ENCODE measurements around the gene NKX6-2. TPM values are rescaled to one million over a fixed set of nuclear protein-coding genes. Genes with fewer than 3 reads are reported as not detected.

Gene NKX6-2
- total RNA-seq, 1 donor from 2014 or later, result 2.6 TPM

GRCh38 chr10:132820056-132820455 is 34.1 kb upstream of the NKX6-2 start:
- DNase-seq (ENCODE audit: low read depth), result no peak
- TF ChIP-seq, protein P1, sequence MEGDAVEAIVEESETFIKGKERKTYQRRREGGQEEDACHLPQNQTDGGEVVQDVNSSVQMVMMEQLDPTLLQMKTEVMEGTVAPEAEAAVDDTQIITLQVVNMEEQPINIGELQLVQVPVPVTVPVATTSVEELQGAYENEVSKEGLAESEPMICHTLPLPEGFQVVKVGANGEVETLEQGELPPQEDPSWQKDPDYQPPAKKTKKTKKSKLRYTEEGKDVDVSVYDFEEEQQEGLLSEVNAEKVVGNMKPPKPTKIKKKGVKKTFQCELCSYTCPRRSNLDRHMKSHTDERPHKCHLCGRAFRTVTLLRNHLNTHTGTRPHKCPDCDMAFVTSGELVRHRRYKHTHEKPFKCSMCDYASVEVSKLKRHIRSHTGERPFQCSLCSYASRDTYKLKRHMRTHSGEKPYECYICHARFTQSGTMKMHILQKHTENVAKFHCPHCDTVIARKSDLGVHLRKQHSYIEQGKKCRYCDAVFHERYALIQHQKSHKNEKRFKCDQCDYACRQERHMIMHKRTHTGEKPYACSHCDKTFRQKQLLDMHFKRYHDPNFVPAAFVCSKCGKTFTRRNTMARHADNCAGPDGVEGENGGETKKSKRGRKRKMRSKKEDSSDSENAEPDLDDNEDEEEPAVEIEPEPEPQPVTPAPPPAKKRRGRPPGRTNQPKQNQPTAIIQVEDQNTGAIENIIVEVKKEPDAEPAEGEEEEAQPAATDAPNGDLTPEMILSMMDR (IDR thresholded peaks at IDR 0.05; ENCODE audit: insufficient read depth, low read length, poor library complexity, severe bottlenecking), result no peak
- Histone ChIP-seq H3K4me3 (ENCODE audit: low read depth, low read length) (no peak overlapping the region), H3K36me3 (ENCODE audit: control insufficient read depth, insufficient read depth, low read length) (no peaks in the 10 kb centered on the region), H3K27me3 (ENCODE audit: control insufficient read depth, insufficient read depth, low read length) (peaks cover 5% of the 10 kb centered on the region)

GRCh38 chr10:132817701-132818211 is 31.8 kb upstream of the NKX6-2 start:
- H3K27me3 ChIP-seq (ENCODE audit: control insufficient read depth, insufficient read depth, low read length), result peaks cover 5% of the 10 kb centered on the region
- no peak overlapping the region for H3K4me3 ChIP-seq (ENCODE audit: low read depth, low read length)
- no peak for DNase-seq (ENCODE audit: low read depth)
- TF ChIP-seq, protein P1 (IDR thresholded peaks at IDR 0.05; ENCODE audit: insufficient read depth, low read length, poor library complexity, severe bottlenecking), result no peak
- no peaks in the 10 kb centered on the region for H3K36me3 ChIP-seq (ENCODE audit: control insufficient read depth, insufficient read depth, low read length)

- no peak for DNase-seq (ENCODE audit: low read depth)
- H3K36me3 ChIP-seq (ENCODE audit: control insufficient read depth, insufficient read depth, low read length), result no peaks in the 10 kb centered on the region
- TF ChIP-seq, protein P1 (IDR thresholded peaks at IDR 0.05; ENCODE audit: insufficient read depth, low read length, poor library complexity, severe bottlenecking), result no peak
- H3K4me3 ChIP-seq (ENCODE audit: low read depth, low read length), result no peak overlapping the region
- H3K27me3 ChIP-seq (ENCODE audit: control insufficient read depth, insufficient read depth, low read length), result peaks cover 5% of the 10 kb centered on the region
Measured at GRCh38 chr10:132816718-132817117, 30.8 kb upstream of the NKX6-2 start.

DNA sequence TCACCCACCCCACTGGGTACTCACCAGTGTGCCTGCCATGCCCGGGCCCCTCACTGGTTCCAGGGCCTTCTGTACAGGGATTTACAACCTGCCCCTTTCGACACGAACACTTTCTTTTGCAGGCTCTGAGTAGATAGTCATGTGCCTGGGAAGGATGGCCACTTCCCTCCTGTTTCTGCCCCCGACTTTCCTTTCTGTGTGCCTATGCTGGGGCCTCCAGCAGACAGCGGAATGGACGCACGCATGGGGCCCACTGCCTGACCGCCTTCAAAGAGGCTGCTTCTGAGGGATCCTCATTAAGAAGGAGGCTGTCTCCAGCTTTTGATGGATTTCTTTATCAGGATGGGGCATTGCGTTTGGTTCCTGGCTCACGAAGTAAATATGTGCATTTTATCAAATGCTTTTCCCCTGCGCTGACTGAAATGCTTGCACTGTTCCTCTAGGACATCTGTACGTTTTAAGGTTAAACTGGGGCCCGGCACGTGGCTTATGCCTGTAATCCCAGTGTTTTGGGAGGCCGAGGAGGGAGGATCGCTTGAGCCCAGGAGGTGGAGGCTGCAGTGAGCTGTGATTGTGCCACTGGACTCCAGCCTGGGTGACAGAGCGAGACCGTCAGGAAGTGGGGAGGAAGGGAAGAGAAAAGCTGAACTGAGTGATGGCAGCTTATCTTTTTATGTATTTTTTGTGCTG is 29.4 kb upstream of the NKX6-2 start:
- H3K36me3 ChIP-seq (ENCODE audit: control insufficient read depth, insufficient read depth, low read length), result no peaks in the 10 kb centered on the region
- no peak for DNase-seq (ENCODE audit: low read depth)
- TF ChIP-seq, protein P1 (IDR thresholded peaks at IDR 0.05; ENCODE audit: insufficient read depth, low read length, poor library complexity, severe bottlenecking), result no peak
- H3K4me3 ChIP-seq (ENCODE audit: low read depth, low read length), result no peak overlapping the region
- H3K27me3 ChIP-seq (ENCODE audit: control insufficient read depth, insufficient read depth, low read length), result peaks cover 12% of the 10 kb centered on the region

DNA sequence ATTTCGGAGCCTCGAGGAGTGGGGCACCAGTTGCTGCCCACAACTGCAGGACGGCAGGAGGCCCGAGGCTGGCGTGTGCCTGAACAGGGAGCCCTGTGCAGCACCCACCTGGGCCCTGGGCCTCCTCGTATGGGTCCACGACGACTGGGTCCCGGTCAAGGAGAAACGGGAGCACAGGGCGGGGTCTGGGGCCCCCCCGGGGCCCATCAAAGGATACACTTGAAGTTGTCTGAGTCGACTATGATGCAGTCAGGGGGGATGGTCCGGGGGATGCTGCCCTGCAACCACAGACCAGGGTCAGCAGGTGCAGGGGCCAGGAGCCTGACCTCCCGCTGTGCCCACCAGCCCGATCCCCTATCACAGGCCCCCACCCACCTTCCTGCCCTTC is 28.5 kb upstream of the NKX6-2 start:
- Histone ChIP-seq H3K27me3 (ENCODE audit: control insufficient read depth, insufficient read depth, low read length) (peaks cover 14% of the 10 kb centered on the region), H3K36me3 (ENCODE audit: control insufficient read depth, insufficient read depth, low read length) (no peaks in the 10 kb centered on the region), H3K4me3 (ENCODE audit: low read depth, low read length) (no peak overlapping the region)
- DNase-seq (ENCODE audit: low read depth), result no peak
- TF ChIP-seq, protein P1 (IDR thresholded peaks at IDR 0.05; ENCODE audit: insufficient read depth, low read length, poor library complexity, severe bottlenecking), result no peak

Data from kidney epithelial cell (primary cell).